ENCODE data around the gene ITPA. TPM values are rescaled to one million over a fixed set of nuclear protein-coding genes. Genes with fewer than 3 reads are reported as not detected.

The ITPA gene
- total and polyA plus RNA-seq, 2 of the 13 experiments (the other 11 are each of a cell fraction or from before 2014, with no cell fraction given), result 60.1 to 103 TPM

- TF ChIP-seq ZNF574 (CRISPR knock-in tag; IDR thresholded peaks at IDR 0.05) (peak; percentile 67), ZNF280B (CRISPR knock-in tag; IDR thresholded peaks at IDR 0.05; ENCODE audit: borderline replicate concordance) (peak; percentile 96), RFX1 (IDR thresholded peaks at IDR 0.05) (no peak), ATF4 (CRISPR knock-in tag; IDR thresholded peaks at IDR 0.05) (peak in 1 of 2 experiments; percentile 70; a peak in 2 of 4 replicates), SKIL (CRISPR knock-in tag; IDR thresholded peaks at IDR 0.05; ENCODE audit: borderline replicate concordance) (peak; percentile 74; the same call in 1 of the 2 replicates), SAP130 (CRISPR knock-in tag; IDR thresholded peaks at IDR 0.05; ENCODE audit: low read depth) (peak; percentile 86), SNAI1 (CRISPR knock-in tag; IDR thresholded peaks at IDR 0.05; ENCODE audit: borderline replicate concordance) (peak; percentile 88; the same call in 1 of the 2 replicates), ZNF619 (CRISPR knock-in tag; IDR thresholded peaks at IDR 0.05) (peak; percentile 89), GZF1 (CRISPR knock-in tag; IDR thresholded peaks at IDR 0.05) (peak; percentile 73; the same call in 1 of the 2 replicates), ELF1 (CRISPR knock-in tag; IDR thresholded peaks at IDR 0.05) (peak; percentile 44), GLMP (CRISPR knock-in tag; IDR thresholded peaks at IDR 0.05; ENCODE audit: borderline replicate concordance) (no peak), ZNF652 (CRISPR knock-in tag; IDR thresholded peaks at IDR 0.05; ENCODE audit: borderline replicate concordance, low read depth) (peak; percentile 98), ZBTB4 (CRISPR knock-in tag; IDR thresholded peaks at IDR 0.05; ENCODE audit: borderline replicate concordance) (peak; percentile 92), ZNF550 (CRISPR knock-in tag; IDR thresholded peaks at IDR 0.05; ENCODE audit: borderline replicate concordance) (peak; percentile 87; the same call in 1 of the 2 replicates)
Measured at GRCh38 chr20:3173610-3174441, 35.5 kb upstream of the ITPA start (continued).

All from HepG2 (cell line).